GM10248 (cell line): Measurements from ENCODE around the gene LAMA1.

Source experiments
- CTCF ChIA-PET: fragments of 300-600 bp; sonication (Branson Sonifier 250); formaldehyde crosslinking; extraction: SDS; loops from one replicate; lab custom pipeline; 2021; ENCODE audit warnings: antibody characterized with exemption; lab: Yijun Ruan, JAX
- POLR2A ChIA-PET: fragments of 350-650 bp; sonication (Branson Sonifier 250); formaldehyde crosslinking; extraction: SDS; loops from one replicate; lab custom pipeline; 2020; ENCODE audit warnings: antibody characterized with exemption; lab: Yijun Ruan, JAX
- DNase-seq: peaks from one replicate; pipeline ENCODE4 v3.0.0; 2012; ENCODE audit errors: extremely low spot score
- CTCF ChIP-seq: IDR thresholded peaks from 2 replicates; pipeline ENCODE4 v1.5.1; 2012; ENCODE audit warnings: mild to moderate bottlenecking, low read depth; ENCODE audit errors: extremely low read depth, missing control alignments, control extremely low read depth

The LAMA1 gene

GRCh38 chr18:7062811-7063210 is 54.8 kb downstream of the LAMA1 start:
- POLR2A ChIA-PET = no interaction called here
- no peak for DNase-seq
- CTCF ChIA-PET = interaction anchor here (1.6 kb wide), 1 partner anchor 8 kb away, joined by 5 read pairs; no protein-coding TSS in a partner anchor
- no peak for TF ChIP-seq CTCF

- POLR2A ChIA-PET = no interaction called here
- no peak for TF ChIP-seq CTCF
- CTCF ChIA-PET = interaction anchor here (1.6 kb wide), 1 partner anchor 9 kb away, joined by 5 read pairs; no protein-coding TSS in a partner anchor
- DNase-seq = no peak
Measured at GRCh38 chr18:7062236-7062635, 55.4 kb downstream of the LAMA1 start.

GRCh38 chr18:7059276-7059675 is 58.3 kb downstream of the LAMA1 start:
- no peak for DNase-seq
- CTCF ChIA-PET = no interaction called here
- no peak for TF ChIP-seq CTCF
- POLR2A ChIA-PET = no interaction called here

GRCh38 chr18:7056026-7056425 is 61.6 kb downstream of the LAMA1 start:
- ChIA-PET POLR2A (no interaction called here), CTCF (no interaction called here)
- DNase-seq = no peak
- TF ChIP-seq CTCF = no peak

- no peak for TF ChIP-seq CTCF
- CTCF ChIA-PET = no interaction called here
- no peak for DNase-seq
- POLR2A ChIA-PET = no interaction called here
Measured at GRCh38 chr18:7049951-7050350, 67.6 kb downstream of the LAMA1 start.

- ChIA-PET POLR2A (no interaction called here), CTCF (no interaction called here)
- no peak for TF ChIP-seq CTCF
- DNase-seq = no peak
Measured at GRCh38 chr18:7048081-7048480, 69.5 kb downstream of the LAMA1 start.

GRCh38 chr18:7047336-7047735 is 70.3 kb downstream of the LAMA1 start:
- TF ChIP-seq CTCF = no peak
- DNase-seq = no peak
- ChIA-PET POLR2A (no interaction called here), CTCF (no interaction called here)
